IPS-20b (cell line): Measurements from ENCODE around the gene TADA3.

Experiments
- H3K27ac ChIP-seq: one replicate; pipeline ENCODE4 v1.5.1; 2013; ENCODE audit warnings: low read length
- H3K27me3 ChIP-seq: 2 replicates; pipeline ENCODE4 v1.6.1; 2013; ENCODE audit warnings: mild to moderate bottlenecking, low read length, inconsistent platforms; ENCODE audit not compliant: insufficient read depth
- H3K36me3 ChIP-seq: 2 replicates; pipeline ENCODE4 v1.6.1; 2013; ENCODE audit warnings: low read depth, mild to moderate bottlenecking, inconsistent platforms, low read length, moderate library complexity; ENCODE audit not compliant: insufficient read depth
- H3K4me1 ChIP-seq: 2 replicates; pipeline ENCODE4 v1.6.1; 2013; ENCODE audit warnings: mild to moderate bottlenecking, control low read depth, inconsistent platforms, low read length, moderate library complexity; ENCODE audit not compliant: insufficient read depth
- H3K4me3 ChIP-seq: 2 replicates; pipeline ENCODE4 v1.5.1; 2013; ENCODE audit warnings: mild to moderate bottlenecking, low read length, inconsistent platforms
- H3K9ac ChIP-seq: 2 replicates; pipeline ENCODE4 v1.6.1; 2013; ENCODE audit warnings: low read depth, mild to moderate bottlenecking, inconsistent platforms, low read length, moderate library complexity
- H3K9me3 ChIP-seq: 2 replicates; pipeline ENCODE4 v1.6.1; 2013; ENCODE audit warnings: mild to moderate bottlenecking, low read depth, low read length, inconsistent platforms; ENCODE audit not compliant: insufficient read depth

Gene TADA3

DNA sequence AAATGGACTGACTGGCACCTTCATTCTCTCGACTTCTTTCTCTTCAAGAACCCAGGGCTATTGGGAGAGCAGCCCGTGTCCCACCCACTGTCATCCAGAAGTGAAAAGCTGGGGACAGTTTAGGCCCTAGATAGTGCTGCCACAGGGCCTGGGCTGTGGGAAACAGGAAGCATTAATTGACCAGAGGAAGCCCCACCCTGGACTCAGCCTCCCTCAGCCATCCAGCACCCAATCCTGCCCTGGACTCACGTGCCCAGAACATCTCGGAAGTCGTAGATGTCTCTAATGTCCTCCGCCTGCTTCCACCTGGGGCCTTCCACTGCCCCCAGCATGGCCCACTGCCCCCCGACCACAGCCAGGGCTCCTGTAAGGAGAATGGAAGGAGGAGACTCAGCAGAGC lies 24.9 kb downstream of the TADA3 start:
- no peaks in the 10 kb centered on the region for H3K9me3 ChIP-seq
- H3K27ac ChIP-seq: no peak overlapping the region
- H3K27me3 ChIP-seq: peaks cover 59% of the 10 kb centered on the region
- H3K9ac ChIP-seq: no peak overlapping the region
- 0 out of 2 replicates have a peak, but pooled peaks cover 3% of the 10 kb centered on the region for H3K4me1 ChIP-seq
- no peaks in the 10 kb centered on the region for H3K36me3 ChIP-seq
- H3K4me3 ChIP-seq: no peak overlapping the region

- Histone ChIP-seq H3K9me3 (no peaks in the 10 kb centered on the region), H3K9ac (no peak overlapping the region; the same call in 1 of the 2 replicates), H3K27me3 (peaks cover 44% of the 10 kb centered on the region), H3K4me3 (no peak overlapping the region), H3K4me1 (0 out of 2 replicates have a peak, but pooled peaks cover 3% of the 10 kb centered on the region), H3K27ac (no peak overlapping the region), H3K36me3 (no peaks in the 10 kb centered on the region)
Observed at GRCh38 chr3:9765865-9766264, 26.4 kb downstream of the TADA3 start.

GRCh38 chr3:9762871-9763270 lies 29.4 kb downstream of the TADA3 start:
- Histone ChIP-seq H3K36me3 (peaks cover 12% of the 10 kb centered on the region; the same call in 1 of the 2 replicates), H3K9ac (no peak overlapping the region), H3K9me3 (no peaks in the 10 kb centered on the region), H3K4me3 (no peak overlapping the region), H3K4me1 (0 out of 2 replicates have a peak, but pooled peaks cover 3% of the 10 kb centered on the region), H3K27me3 (peaks cover 18% of the 10 kb centered on the region), H3K27ac (no peak overlapping the region)

GRCh38 chr3:9761919-9762318 lies 30.4 kb downstream of the TADA3 start:
- Histone ChIP-seq H3K9ac (no peak overlapping the region), H3K27ac (no peak overlapping the region), H3K36me3 (peaks cover 18% of the 10 kb centered on the region), H3K4me1 (0 out of 2 replicates have a peak, but pooled peaks cover 3% of the 10 kb centered on the region), H3K4me3 (no peak overlapping the region), H3K27me3 (peaks cover 9% of the 10 kb centered on the region; the same call in 1 of the 2 replicates), H3K9me3 (no peaks in the 10 kb centered on the region)

DNA sequence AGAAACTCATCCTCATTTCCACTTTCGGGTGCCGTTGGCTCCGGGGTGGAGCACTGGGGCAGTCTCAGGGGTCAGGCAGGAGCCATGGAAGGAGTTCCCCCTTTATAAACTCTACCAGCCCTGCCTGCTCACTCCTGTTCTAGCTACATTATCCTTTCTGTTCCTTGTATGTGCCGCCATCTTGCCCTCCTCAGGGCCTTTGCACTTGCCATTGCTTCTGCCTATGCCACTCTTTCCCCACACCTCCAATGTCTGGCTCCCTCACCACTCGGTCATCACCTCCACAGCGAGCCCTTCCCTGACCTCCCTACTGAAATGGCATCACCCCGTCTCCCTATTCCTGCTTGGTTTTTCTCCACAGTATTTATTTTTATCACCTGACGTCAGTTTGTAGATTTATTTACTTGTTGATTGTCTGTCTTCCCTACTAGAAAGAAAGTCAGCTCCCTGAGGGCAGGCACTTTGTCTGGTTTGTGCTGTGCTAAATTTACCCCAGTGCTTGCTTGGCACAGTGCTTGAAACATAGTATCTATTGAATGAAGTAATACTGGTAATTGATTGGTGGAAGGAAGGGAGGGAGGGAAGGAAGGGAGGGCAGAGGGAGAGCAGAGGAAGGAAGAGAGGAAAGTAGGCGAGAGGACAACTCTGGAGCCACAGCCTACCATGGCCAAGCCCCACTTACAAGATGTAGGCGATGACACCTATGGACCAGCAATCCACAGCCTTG lies 31.3 kb downstream of the TADA3 start:
- Histone ChIP-seq H3K27ac (no peak overlapping the region), H3K4me1 (no peaks in the 10 kb centered on the region), H3K9me3 (no peaks in the 10 kb centered on the region), H3K9ac (no peak overlapping the region), H3K36me3 (peaks cover 28% of the 10 kb centered on the region), H3K27me3 (no peaks in the 10 kb centered on the region; the same call in 1 of the 2 replicates), H3K4me3 (no peak overlapping the region)

DNA sequence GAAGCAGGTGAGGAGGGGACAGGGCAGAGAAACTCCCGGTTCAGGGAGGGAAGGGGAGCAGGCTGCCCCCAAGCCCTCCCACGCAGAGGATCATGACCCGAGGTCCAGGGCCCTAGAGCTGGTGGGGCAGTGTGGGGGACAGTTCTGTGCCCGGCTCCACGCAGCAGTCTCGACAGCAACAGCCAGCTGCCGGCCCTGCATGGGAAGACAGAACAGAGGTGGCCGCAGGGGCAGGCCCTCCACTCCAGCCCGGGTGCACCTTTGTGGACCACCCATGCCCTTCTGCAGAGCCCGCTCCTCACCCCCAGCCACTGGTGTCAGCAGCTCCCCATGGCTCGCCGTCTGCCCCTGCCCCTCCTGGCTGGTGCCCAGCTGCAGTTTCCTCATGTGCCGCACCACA lies 34.8 kb downstream of the TADA3 start:
- H3K27me3 ChIP-seq: no peaks in the 10 kb centered on the region
- peaks cover 51% of the 10 kb centered on the region for H3K36me3 ChIP-seq
- H3K4me3 ChIP-seq: no peak overlapping the region
- H3K9ac ChIP-seq: no peak overlapping the region
- no peaks in the 10 kb centered on the region for H3K4me1 ChIP-seq
- no peak overlapping the region for H3K27ac ChIP-seq
- H3K9me3 ChIP-seq: no peaks in the 10 kb centered on the region

- Histone ChIP-seq H3K4me3 (no peak overlapping the region), H3K27me3 (no peaks in the 10 kb centered on the region), H3K36me3 (peaks cover 63% of the 10 kb centered on the region), H3K9me3 (no peaks in the 10 kb centered on the region), H3K4me1 (peaks cover 6% of the 10 kb centered on the region; the same call in 1 of the 2 replicates), H3K27ac (no peak overlapping the region), H3K9ac (no peak overlapping the region)
Observed at GRCh38 chr3:9754678-9755077, 37.6 kb downstream of the TADA3 start.

GRCh38 chr3:9750556-9751411 lies 41.5 kb downstream of the TADA3 start:
- Histone ChIP-seq H3K27ac (peak overlapping the region; percentile 98), H3K36me3 (peaks cover 68% of the 10 kb centered on the region), H3K4me3 (peak overlapping the region; percentile 92), H3K4me1 (peaks cover 9% of the 10 kb centered on the region; the same call in 1 of the 2 replicates), H3K27me3 (no peaks in the 10 kb centered on the region), H3K9me3 (no peaks in the 10 kb centered on the region), H3K9ac (peak overlapping the region; percentile 84)

- Histone ChIP-seq H3K4me1 (peaks cover 9% of the 10 kb centered on the region; the same call in 1 of the 2 replicates), H3K9ac (peak within 1 kb of the TSS; percentile 84), H3K36me3 (peaks cover 69% of the 10 kb centered on the region), H3K27ac (peak within 1 kb of the TSS; percentile 98), H3K27me3 (no peaks in the 10 kb centered on the region), H3K9me3 (no peaks in the 10 kb centered on the region), H3K4me3 (peak within 1 kb of the TSS; percentile 92)
Observed at GRCh38 chr3:9749645-9750555, 42.4 kb downstream of the TADA3 start, which contains the start of gene OGG1. OGG1 (plus strand) TSS chr3:9749952; CDS start chr3:9750287, 335 bp downstream.

- H3K27ac ChIP-seq: peak overlapping the region; percentile 76
- no peaks in the 10 kb centered on the region for H3K9me3 ChIP-seq
- peak overlapping the region; percentile 92 for H3K4me3 ChIP-seq
Observed at GRCh38 chr3:9749296-9749644, 43.0 kb downstream of the TADA3 start.

DNA sequence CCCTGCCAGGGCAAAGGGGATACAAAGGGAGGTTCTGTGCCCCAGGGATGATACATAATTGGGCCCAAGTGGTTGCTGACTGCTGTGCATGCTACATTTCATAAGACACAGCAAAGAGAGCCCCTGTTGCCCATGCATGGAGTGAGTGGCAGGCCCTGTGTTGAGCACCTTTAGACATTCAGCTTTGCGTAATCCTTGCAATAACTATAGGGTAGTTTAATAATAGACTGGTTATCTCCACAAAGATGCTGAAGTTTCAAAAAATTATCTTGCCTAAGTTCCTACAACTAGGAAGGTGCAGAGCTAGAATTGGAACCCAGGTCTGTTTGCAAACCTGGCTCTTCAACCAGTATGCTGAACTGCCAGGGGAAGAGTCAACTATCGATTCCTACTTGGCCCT lies 44.2 kb downstream of the TADA3 start:
- no peak overlapping the region for H3K4me3 ChIP-seq

More at GRCh38 chr3:9749296-9749644, 43.0 kb downstream of the TADA3 start:
- Histone ChIP-seq H3K36me3 (peaks cover 69% of the 10 kb centered on the region), H3K4me1 (peaks cover 9% of the 10 kb centered on the region; the same call in 1 of the 2 replicates), H3K9ac (peak overlapping the region; percentile 84), H3K27me3 (no peaks in the 10 kb centered on the region)

More for the DNA sequence above, 44.2 kb downstream of the TADA3 start:
- H3K9ac ChIP-seq: no peak overlapping the region
- H3K36me3 ChIP-seq: peaks cover 78% of the 10 kb centered on the region
- H3K9me3 ChIP-seq: no peaks in the 10 kb centered on the region
- H3K4me1 ChIP-seq: peaks cover 9% of the 10 kb centered on the region; the same call in 1 of the 2 replicates
- no peak overlapping the region for H3K27ac ChIP-seq
- H3K27me3 ChIP-seq: no peaks in the 10 kb centered on the region
